SW480 (cell line): ENCODE measurements around the gene MPRIP.
A peak's percentile ranks its signal among the peaks of the same experiment; 100 is the strongest.

Experiments
- DNase-seq: peaks from one replicate; pipeline ENCODE4 v3.0.0-alpha.2; 2016; ENCODE audit warnings: low spot score

The MPRIP gene

DNA sequence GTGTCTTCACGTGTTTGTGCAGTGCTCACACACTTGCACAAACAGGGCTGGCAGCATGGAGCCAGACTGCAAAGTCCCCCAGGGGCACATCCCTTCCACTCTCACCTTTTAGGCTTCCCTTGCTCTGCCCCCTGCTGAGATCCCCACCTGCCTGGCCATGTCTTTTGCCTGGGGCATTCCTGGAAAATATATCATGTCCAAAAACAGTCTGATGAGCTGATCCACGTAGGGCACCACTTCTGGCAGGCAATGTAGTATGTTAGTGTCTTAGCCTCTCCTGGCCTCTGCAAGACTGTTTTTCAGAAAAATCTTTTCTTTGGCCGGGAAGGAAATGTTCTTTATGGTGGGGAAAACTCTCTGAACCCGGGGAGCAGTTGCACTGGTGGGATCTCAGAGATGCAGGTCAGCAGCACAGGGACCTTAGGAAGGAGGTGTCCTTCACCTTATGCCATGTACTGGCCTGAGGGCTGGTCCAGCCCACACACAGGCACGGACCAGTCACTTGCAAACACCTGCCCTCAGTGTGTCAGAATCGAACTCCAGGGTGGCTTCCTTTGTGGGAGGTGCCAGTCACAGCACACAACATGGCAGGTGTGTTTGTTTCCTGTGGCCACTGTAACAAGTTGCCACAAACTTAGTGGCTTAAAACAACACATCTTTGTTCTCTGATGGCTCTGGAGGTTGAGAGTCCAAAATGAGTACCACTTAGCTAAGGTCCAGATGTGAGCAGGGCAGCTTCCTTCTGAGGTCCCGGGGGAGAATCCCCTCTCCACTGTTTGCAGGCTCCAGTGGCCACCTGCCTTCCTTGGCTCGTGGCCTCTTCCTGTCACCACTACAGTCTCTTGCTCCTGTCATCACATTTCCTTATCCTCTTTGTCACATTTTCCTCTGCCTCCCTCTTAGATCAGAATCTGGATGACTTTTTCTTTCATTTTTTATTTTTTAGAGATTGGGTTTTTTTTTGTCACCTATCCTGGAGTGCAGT is 46.6 kb downstream of the MPRIP start:
- no peak for DNase-seq

DNA sequence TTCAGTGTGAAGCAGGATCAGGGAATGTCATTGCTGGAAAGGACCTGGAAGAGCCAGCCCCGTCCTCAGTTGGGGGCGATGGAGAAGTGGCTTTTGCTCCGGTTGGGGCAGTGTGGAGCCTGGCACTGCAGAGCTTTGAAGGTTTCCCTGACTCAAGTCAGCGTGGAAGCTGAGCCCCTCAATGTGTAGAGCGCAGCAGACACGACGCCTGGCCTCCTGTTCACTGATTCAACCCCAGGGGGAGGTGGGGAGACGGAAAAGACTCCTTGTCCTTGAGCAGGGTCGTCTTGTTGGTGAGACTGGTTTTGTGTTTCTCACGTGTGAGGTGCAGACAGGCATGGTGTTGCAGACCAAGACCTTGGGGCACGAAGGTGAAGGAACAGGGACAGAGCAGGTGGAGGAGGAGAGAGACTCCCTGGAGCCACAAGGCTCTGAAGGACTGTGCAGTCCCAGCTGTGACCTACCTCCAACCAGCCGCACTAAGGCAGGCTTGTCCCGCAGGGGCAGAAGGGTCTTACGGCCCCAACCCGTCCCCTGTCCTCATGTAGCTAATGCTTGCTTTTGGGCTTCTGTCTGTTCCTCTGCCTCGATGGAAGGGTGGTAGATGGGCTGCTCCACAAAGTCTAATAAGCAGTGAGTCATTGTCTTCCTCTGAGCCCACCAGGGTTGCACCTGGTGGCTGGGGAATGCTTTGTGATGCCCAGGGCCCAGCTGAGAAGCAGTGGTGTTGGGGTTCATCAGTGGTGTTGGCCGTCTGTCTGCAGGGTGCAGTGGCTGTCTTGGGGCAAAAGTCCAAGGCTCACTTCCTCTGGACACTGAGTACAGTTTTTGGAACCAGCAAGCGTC is 47.8 kb downstream of the MPRIP start:
- DNase-seq, result no peak

DNA sequence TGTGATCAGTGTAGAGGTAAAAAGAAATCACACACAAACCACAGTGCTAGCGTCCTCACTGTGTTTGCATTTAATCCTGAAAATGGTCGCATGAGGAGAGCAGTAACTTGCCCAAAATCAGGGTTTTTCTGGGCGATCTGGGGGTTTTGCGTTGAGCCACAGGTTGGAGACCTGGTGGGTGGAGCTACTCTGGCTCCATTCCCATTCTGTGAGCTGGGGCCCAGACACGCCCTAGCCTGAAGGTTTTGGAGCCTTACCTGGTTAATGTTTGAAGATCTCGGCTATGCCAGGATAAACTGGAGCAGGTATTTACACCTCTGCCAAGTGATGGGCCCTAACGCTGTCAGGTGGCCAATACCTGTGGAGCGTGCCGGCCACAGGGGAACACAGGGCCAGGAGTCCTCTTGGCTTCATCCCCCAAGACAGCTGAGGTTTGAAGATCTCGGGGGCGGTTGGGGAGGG is 48.4 kb downstream of the MPRIP start:
- no peak for DNase-seq

DNA sequence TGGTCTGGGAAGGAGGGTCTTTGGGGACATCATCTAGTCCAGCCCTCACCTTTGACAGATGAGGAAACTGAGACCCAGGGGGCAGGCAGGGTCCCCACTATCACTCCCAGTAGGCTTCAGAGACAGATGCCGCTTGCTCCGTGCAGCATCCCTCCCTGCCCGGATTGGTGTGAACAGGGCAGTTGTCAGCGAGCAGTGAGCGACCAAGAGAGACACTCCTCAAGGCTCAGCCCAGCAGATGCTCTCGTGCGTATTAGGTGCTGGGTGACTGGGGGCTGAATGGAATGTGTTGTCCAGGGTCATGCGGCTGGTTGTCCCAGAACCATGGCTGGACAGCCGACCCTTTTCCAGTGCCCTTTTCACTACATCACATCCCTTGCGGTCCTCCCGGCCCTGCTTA is 49.0 kb downstream of the MPRIP start:
- no peak for DNase-seq

DNA sequence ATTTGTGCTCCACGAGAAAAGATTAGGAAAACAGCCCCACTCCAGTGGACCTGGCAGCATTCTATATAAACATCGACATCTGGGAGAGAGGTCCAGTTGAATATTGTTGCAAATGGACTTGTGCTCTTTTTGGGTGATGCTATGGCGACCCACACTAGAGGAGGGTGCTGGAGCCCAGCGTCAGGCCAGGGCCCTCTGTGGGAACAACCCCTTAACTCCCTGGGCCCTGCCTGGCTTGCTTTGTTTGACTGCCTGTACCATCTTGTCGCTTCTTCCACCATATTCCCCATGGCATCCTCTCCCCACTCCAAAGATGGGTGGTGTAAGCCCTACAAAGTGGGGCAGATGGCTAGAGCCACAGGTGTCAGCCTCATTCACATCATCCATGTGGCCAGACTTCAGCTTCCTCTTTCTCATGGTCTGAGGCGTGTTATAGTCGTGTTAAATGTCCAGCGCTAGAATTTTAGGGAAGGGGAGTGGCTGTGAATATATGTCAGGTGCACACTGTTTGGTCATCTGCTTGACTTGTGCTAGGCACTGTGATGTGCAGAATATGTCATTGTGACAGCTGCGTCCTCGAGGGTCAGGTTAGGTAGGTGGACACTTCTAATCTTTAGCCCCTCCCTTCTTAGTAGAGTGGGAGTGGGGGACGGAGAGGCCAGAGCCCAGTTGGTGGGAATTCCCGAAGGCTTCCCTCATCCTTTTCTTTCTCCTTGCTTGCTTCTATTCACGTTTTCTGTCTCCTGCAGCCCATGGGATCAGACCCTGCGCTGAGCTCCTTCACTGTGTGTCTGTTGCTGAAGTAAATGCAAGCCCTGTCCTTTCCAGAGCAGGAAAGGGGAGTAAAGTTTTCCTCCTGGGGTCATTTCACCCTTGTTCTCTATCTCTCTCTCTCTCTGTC is 49.8 kb downstream of the MPRIP start:
- DNase-seq, result no peak

DNA sequence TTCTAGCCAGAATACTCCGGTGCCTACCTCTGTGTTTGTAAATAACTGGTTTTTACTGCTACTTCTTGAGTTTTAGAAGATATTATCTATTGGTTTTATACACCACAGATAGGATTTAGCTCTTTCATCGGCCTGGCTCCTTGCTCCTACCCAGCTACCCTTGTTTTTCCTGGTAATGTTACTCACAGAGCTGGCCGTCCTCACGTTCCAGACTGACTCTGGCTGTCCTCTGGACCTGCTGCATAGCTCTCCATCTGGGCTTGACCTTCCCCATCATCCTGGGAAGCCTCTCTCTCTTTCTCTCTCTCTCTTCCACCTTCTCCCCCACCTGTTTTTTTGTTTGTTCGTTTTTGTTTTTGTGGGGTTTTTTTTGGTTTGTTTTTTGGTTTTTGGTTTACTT is 51.5 kb downstream of the MPRIP start:
- no peak for DNase-seq

DNA sequence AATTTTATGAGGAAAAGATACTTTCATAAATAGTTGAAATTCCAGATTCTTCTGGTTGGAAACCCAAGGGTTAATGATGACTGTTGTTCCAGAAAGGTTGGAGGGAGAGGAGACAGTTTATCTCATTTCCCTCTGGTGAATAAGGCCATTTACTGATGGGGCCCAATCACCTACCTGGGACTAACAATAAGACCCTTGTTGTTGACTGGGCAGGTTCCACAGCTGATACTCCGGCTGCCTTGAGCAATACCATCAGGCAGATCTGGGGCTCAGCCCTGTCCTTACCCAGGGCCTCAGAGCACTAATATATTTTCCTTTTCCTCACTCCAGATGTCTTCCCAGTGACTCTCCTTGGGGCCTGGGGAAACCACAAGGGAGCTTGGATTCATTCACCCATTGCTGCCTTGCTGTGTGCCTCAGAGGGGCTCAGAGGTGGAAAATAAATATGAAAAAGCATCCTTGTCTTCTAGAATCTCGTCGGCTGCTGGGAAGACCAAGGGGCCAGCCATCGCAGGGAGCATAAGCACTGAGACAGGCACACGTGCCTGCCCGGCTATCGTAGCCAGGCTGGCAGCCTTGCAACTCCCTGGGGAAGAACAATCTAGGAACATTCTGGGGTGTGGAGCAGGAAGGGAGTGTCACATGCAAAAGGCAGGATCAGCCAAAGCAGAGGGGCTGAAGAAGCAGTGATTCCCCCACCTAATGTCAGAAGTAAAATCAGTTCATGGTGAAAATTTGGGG is 54.4 kb downstream of the MPRIP start:
- DNase-seq, result peak; percentile 39

DNA sequence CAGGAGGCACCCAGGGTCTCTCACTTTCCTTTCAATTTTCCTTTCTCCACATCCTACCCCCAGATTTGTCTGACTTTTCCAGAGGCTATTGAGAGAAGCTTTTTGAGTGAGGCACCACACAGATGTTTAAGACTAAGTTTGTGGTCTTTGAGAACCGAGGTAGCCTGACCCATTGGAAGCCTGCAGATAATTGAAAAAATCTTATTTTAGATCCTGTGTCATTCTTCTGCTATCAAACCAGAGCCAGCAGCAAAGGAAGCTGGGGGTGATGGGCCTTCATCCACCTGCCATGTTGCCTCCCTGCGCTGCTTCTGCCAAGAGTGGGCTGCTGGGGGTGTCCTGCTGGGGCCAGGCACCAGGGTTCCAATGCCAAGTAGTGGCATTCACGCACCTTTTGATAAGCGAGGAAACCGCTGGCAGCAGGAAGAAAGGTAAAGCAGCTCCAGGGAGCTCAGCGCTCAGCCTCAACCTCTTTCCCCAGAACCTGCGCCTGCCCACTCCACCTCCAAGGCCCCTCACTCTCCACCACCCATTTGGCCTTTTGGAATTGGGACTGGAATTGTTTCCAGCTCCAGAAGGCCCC is 55.6 kb downstream of the MPRIP start:
- no peak for DNase-seq

DNA sequence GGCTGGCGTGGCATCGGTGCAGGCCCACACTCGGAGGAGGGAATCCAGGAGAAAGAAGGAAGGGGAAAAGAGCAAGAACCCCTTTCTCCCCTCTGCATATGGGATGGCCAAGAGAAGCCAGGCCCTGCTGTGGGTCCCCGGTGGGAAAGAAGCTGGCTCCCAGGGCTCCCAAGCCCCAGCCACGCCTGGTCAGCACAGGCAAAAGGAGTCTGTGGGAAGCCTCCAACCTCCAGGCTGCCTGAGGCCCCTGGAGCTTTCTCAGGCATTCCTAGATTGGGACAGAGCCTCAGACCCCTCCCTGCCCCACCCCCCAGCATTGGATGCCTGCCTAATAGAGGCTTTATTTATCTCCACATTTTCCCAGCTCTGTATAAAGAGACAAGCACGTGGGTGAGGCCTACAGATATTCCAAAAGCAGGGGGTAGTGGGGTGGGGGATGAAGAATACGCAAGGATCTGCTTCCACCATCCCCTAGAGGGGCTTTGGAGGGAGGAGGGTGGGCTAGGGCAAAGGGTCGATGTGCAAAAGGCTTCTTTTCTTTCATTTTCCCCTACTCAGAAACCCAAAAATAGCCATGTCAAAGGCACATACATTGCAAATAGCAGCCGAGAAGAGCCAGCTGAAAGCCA is 56.4 kb downstream of the MPRIP start:
- DNase-seq, result no peak

DNA sequence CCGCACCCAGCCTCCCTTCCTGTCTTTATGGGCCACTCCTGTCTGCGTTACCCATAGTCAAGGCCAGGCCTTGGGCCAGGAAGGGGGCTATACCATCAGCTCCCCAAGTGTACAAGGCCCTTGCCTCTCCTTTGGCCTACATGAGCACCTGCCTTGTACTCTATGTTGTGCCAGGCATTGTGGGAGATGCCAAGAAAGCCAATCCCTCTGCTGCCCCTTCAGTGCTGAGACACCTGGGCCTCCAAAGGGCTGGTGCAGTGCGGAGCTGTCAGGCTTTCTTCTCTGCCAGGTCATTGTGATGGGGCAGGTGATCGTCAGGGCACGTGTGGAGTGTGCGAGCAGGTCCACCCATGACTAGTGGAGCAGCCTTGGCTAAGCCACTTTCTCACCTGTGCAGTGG is 59.9 kb downstream of the MPRIP start:
- no peak for DNase-seq

DNA sequence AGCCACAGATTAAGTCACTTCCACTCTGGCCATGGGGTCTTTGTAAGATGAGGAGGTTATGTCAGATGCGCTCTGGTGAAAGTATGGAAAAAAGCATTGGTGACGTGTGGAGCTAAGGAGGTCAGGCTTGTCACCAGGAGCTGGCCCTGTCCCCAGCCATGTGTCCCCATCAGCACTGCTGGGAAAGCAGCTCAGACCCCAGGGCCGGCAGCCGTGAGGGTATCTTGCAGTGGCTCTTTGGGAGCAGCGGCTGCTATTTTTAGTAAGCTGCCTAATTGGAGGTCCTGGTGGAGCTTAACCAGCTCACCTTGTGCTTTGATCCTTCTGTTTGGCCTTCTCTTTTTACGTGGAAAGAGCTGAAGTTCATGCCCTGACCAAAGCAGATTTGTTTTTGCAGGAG is 60.9 kb downstream of the MPRIP start:
- no peak for DNase-seq

DNA sequence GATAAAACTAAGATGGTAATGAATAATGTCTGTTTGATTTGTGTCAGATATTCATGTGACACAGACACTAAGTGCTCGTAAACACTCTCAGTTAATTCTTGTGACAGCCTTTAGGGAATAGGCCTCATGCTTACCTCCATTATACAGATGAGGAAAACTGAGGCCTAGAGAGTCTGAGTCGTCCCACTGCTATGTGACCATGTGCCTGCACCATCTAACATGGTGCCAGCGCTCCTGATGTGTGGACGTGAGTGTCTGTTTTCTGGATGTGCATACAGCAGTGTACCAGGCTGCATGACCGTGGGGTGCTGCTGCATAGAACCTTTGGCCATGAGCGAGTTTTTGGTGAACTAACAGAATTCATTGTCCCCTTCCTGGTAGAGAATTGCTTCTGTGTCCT is 61.8 kb downstream of the MPRIP start:
- no peak for DNase-seq

DNA sequence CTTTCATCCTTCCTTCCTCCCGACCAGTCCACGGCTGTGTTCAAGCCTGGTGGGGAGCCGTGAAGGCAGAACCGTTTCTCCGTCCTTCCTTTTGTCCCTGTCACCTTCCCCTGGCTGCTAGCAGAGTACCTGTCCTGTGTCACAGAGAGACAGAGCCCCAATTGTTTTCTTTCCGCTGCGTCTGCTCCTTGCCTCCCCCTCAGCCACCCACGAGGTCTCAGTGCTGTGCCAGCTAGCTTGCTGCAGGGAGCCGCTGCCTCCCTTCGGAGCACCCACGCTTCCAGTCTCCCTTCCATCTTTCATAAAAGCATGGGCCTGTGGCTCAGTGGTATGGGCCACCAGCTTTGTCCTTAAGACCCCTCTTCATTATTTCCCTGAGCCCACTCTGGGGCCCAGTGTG is 62.2 kb downstream of the MPRIP start:
- DNase-seq, result no peak

DNA sequence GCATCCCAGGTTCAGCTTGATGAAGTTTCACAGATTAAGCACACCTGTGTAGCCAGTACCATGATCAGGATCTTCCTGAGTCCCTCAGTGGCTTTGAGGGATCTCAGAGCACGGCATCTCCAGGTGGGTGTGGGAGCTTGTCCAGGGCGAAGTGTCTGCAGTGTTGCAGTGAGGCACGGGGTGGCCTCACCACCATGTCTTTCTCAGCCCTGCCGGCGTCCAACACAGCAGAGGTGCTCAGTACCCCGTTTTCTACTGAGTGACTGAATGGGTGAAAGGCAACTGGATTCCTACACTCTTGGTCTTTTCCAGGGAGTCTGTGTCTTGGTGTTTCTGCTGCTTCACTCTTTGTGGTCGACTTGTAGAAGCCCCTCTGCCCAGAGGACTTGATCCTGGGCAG is 63.7 kb downstream of the MPRIP start:
- no peak for DNase-seq

DNA sequence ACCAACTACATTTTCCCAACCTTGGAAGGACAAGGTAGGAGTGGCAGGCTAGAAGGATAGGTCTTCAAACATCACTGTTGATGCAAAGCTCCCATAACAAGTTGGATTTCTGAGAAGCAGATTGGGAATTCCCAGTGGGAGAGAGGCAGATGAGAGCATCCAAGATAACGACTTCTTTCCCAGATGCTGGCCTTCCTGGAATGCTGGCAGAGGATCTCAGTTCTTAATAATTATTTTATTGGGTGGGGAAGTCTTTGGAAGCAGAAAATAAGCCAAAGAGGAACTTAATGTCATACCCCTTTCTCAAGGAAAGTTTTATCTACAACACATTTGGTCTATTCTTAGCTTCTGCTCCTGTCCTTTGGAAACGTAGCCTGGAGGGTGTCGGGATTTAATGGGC is 64.5 kb downstream of the MPRIP start:
- no peak for DNase-seq

DNA sequence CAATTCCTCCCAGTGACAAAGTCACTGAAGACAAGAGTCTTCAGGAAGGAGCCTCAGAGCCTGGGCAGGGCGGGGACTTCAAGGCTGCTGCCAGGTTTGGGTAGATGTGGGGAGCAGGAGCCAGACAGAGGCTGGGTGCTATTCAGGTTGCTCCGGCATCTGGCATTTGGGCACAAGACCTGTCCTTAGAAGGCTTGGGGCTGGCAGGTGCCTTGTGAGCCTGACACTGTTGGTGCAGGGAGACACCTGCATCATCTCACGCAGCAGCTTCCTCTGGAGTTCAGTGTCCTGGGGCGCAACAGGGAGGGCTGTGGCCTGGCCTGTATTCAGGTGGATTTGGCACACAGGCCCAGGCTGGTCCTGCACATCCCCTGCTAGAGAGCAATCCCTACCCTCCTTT is 65.0 kb downstream of the MPRIP start:
- no peak for DNase-seq

DNA sequence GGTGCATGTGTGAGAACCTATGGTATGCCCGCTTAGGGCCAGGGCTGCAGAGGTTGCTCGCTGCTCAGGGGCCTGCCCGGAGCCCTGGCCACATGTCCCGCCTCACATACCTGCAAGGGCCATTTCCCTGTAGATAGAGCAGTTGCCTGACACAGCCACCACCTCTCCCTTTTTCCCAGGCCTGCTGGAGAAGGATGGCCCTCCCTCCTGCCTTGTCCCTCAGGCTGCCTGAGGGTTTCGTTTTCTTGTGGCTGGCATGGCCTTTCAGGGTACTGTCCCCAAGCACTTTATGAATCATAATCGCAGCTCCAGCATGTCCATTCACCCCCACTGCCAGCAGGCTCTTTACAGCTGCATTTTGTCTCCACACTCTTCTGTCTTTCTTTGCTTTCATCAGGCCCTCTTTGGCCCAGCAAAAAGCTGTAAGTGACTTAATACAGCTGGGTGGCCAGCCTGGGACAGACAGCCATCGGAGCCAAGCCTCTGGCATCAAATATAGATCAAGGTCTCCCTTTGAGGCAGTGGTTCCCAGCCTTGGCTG is 65.7 kb downstream of the MPRIP start:
- no peak for DNase-seq

DNA sequence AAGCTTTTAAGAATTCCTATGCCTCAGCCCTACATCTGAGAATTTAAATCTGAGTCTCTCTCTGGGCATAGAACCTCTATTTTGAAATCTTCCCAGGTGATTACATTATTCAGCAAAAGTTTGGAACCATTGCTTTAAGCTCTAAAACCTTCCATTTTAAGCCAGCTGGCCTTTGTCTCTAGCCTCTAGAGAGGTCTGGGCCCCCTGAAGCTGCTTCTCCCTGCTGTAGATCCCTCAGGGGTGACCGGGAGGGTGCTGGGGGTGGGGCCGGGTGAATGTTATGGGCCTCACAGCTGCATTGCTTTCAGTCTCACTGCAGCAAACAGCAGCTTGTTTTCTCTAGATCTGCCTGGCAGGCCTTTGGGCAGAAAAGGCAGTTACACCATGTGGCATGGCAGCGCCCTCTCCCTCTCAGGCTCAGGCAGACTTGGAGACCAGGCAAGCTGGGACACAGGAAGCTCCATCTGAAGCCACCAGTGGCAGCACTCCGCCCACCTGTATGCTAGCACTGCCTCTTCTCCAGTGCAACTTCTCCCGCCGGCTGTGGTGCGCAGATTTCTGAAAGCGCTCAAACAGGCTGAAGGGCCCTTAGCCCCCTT is 66.3 kb downstream of the MPRIP start:
- peak; percentile 33 for DNase-seq

DNA sequence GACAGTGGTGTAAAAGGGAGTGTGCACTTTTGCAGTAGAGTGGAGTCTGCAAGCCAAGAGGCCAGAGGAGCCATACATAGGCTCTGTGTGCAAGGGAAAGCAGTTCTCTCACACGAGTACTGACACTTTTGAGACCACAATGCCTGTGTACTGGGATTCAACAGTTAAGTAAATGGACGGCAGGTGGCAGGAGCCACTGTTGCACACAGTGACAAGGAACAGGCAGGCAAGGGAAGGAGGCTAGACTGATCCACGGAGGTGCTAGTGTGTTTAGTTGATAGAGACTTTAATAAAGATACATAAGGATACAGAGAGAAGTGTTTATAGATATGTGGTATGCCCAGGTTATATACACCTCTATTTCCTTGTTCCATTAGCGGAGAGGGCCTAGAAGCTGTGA is 67.0 kb downstream of the MPRIP start:
- no peak for DNase-seq

DNA sequence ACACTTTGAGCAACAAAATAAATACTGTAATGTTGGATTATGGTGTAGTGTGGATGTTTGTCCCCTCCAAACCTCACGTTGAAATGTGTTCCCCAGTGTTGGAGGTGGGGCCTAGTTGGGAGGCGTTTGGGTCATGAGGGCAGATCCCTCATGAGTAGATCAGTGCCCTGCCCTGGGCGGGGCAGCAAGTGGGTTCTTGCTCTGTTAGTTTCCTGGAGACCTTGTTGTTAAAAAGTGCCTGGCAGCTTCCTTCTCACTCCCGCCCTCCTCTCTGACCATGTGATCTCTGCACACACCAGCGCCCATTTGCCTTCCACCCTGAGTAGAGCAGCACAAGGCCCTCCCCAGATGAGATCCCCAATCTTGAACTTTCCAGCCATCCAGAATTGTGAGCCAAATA is 67.7 kb downstream of the MPRIP start:
- peak; percentile 26 for DNase-seq
